Testis (tissue), 3 donors: ENCODE data around the gene SUSD6. TPM values are rescaled to one million over a fixed set of nuclear protein-coding genes. Genes with fewer than 3 reads are reported as not detected.

ENCODE experiments used
- DNase-seq: peaks from one replicate; pipeline ENCODE4 v3.0.0-alpha.2; 2019
- H3K27ac ChIP-seq, 2 donors: fragments of 200-600 bp; sonication (generic); one replicate each; pipeline ENCODE4 v1.5.1; 2019
- H3K27me3 ChIP-seq: fragments of 200-600 bp; sonication (generic); one replicate; pipeline ENCODE4 v1.5.1; 2019
- H3K36me3 ChIP-seq: fragments of 200-600 bp; sonication (generic); one replicate; pipeline ENCODE4 v1.5.1; 2017; ENCODE audit warnings: low read depth; ENCODE audit errors: missing control alignments
- H3K4me1 ChIP-seq: fragments of 200-600 bp; sonication (generic); one replicate; pipeline ENCODE4 v1.5.1; 2019
- H3K4me3 ChIP-seq, 2 donors: fragments of 200-600 bp; sonication (generic); one replicate each; pipeline ENCODE4 v1.5.1; 2017 to 2019
- H3K9me3 ChIP-seq: fragments of 200-600 bp; sonication (generic); one replicate; pipeline ENCODE4 v1.5.1; 2017
- CTCF ChIP-seq, 3 experiments: fragments of 450-650 bp in 2 of 3; fragments of 200-600 bp in 1 of 3; sonication (generic) in 1 of 3; IDR thresholded peaks; one replicate each; pipeline ENCODE4 v1.5.1; 2016 to 2019; ENCODE audit warnings: antibody characterized with exemption in 3 of 3, mild to moderate bottlenecking in 2 of 3, moderate library complexity in 1 of 3
- POLR2A ChIP-seq: fragments of 450-650 bp; IDR thresholded peaks from one replicate; pipeline ENCODE4 v1.6.1; 2017; ENCODE audit warnings: antibody characterized with exemption, mild to moderate bottlenecking, moderate library complexity
- WGBS, 2 donors: methylation state at CpG; one replicate each; pipeline ENCODE4 v1.1.5; 2018; 5-methylcytosine and 5-hydroxymethylcytosine counted together
- intact Hi-C: fragments of 100-400 bp; cut with DNase I; formaldehyde crosslinking; loops from one replicate; pipeline ENCODE4 v1.15.1; 2023; ENCODE audit warnings: low total_unique reads
- polyA plus RNA-seq: library from polyadenylated mRNA; stranded (reverse); fragments of 350-450 nt; fragmentation: Illumina TruSeq; extraction: RNeasy Lipid Tissue Mini Kit (QIAGEN cat#74804); gene quantifications from one replicate; pipeline ENCODE4 v1.2.3, GENCODE V29; 2014; ENCODE audit warnings: low read depth, low replicate concordance; ENCODE audit not compliant: insufficient read depth
- total RNA-seq, 2 donors: library from RNA; depleted of rRNA; stranded (reverse); fragments of >200 nt; gene quantifications; one replicate each; pipeline ENCODE4 v1.2.3, GENCODE V29; 2016

The SUSD6 gene
- total and polyA plus RNA-seq, 3 donors from 2014 or later, result 27.7 to 39.5 (median 38.7) TPM

GRCh38 chr14:69615121-69615495, 3.7 kb downstream of the SUSD6 start:
- H3K4me3 ChIP-seq, result no peak overlapping the region
- peaks cover 50% of the 10 kb centered on the region for H3K4me1 ChIP-seq
- H3K27ac ChIP-seq, result peak overlapping the region; percentile 35 to 81
- intact Hi-C loops, result no loop called here
- no peaks in the 10 kb centered on the region for H3K27me3 ChIP-seq
- TF ChIP-seq POLR2A (no peak), CTCF (IDR thresholded peaks at IDR 0.05) (no peak)
- no peak for DNase-seq
- H3K36me3 ChIP-seq, result no peaks in the 10 kb centered on the region
- 51 to 64% methylated on average over 5 of the region's 5 CpGs for WGBS, 2 donors
- no peaks in the 10 kb centered on the region for H3K9me3 ChIP-seq

GRCh38 chr14:69615496-69616407, 4.4 kb downstream of the SUSD6 start:
- peak; percentile 79 for DNase-seq
- Histone ChIP-seq H3K27ac (peak overlapping the region; percentile 35 to 81), H3K4me1 (peaks cover 45% of the 10 kb centered on the region), H3K27me3 (no peaks in the 10 kb centered on the region), H3K36me3 (no peaks in the 10 kb centered on the region), H3K9me3 (no peaks in the 10 kb centered on the region), H3K4me3 (no peak overlapping the region)
- TF ChIP-seq POLR2A (no peak), CTCF (IDR thresholded peaks at IDR 0.05) (no peak)
- intact Hi-C loops, result no loop called here
- WGBS, 2 donors, result 21 to 36% methylated on average over 9 of the region's 9 CpGs

GRCh38 chr14:69616408-69616773, 5.0 kb downstream of the SUSD6 start:
- no peaks in the 10 kb centered on the region for H3K36me3 ChIP-seq
- TF ChIP-seq POLR2A (no peak), CTCF (IDR thresholded peaks at IDR 0.05) (no peak)
- H3K27me3 ChIP-seq, result no peaks in the 10 kb centered on the region
- H3K27ac ChIP-seq, result peak overlapping the region; percentile 35 to 81
- DNase-seq, result no peak
- H3K9me3 ChIP-seq, result no peaks in the 10 kb centered on the region
- H3K4me1 ChIP-seq, result peaks cover 44% of the 10 kb centered on the region
- 58 to 69% methylated on average over 1 of the region's 1 CpG for WGBS, 2 donors
- no peak overlapping the region for H3K4me3 ChIP-seq
- intact Hi-C loops, result no loop called here

- Histone ChIP-seq H3K27me3 (no peaks in the 10 kb centered on the region), H3K27ac (no peak overlapping the region), H3K4me1 (peaks cover 44% of the 10 kb centered on the region), H3K36me3 (no peaks in the 10 kb centered on the region), H3K9me3 (no peaks in the 10 kb centered on the region), H3K4me3 (no peak overlapping the region)
- intact Hi-C loops, result no loop called here
- TF ChIP-seq CTCF (IDR thresholded peaks at IDR 0.05) (no peak), POLR2A (no peak)
- DNase-seq, result no peak
- WGBS, 2 donors, result 60 to 84% methylated on average over 1 of the region's 1 CpG
These were observed 6.4 kb downstream of the SUSD6 start for GRCh38 chr14:69617796-69618195.

- Histone ChIP-seq H3K36me3 (no peaks in the 10 kb centered on the region), H3K27ac (no peak overlapping the region), H3K4me3 (no peak overlapping the region), H3K27me3 (no peaks in the 10 kb centered on the region), H3K9me3 (no peaks in the 10 kb centered on the region), H3K4me1 (peaks cover 34% of the 10 kb centered on the region)
- intact Hi-C loops, result no loop called here
- WGBS, 2 donors, result 58 to 71% methylated on average over 4 of the region's 4 CpGs
- TF ChIP-seq CTCF (IDR thresholded peaks at IDR 0.05), result no peak
- no peak for TF ChIP-seq POLR2A
- DNase-seq, result no peak
These were observed 7.6 kb downstream of the SUSD6 start for GRCh38 chr14:69619012-69619411.
